ENCODE measurements around the gene EIF6.
"Not testable (repeated sequence)": the region's sequence is repeated elsewhere in the genome, so short reads cannot be mapped to it uniquely, and the experiment has no call there.

The EIF6 gene

DNA sequence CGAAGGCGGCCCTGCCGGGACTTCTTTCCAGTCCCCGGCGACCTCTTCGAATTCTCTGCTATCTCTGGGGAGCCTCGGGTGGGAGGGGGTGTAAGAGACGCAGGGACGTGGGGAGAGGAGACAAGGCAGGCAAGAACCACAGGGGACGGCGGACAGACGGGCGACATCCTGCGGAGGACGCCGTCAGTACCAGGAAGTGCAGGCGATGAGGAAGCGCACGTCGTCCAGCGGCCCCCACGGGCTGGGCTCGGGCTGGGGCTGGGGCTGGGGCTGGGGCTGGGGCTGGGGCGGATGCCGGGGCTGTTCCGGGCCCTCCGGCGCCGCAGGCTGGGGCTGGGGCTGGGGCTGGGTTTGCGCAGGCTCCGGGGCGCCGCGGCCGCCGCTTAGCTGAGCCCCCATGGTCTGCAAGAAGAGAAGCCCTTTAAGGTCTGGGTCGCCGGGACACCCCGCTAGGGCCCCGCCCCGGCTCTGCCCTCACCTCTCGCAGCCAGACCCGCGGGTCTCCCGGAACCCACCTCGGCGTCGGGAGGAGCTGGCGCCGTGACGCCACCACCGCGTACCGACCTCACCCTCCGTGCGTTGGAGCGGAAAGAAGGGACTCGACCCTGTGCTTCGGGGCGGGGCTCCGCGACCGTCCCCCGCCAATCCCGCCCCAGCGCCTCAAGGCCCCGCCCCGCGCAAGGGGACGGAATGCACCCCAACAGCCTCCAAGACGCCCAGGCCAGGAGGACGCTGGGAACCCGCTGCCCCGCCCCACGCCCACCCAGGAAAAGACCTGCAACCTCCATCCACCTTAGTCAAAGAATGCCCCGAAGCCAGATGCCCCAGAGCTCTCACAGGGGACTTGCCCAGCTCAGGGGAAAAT, 6.8 kb downstream of the EIF6 start, which contains the start of gene MMP24OS:
Gene MMP24OS, minus strand, starts transcription at position 592 of the 865 bp plus-strand sequence. Its CDS starts 193 bp downstream, at position 399.
- peak; percentile 55 for DNase-seq (ENCODE audit: low read depth)

DNA sequence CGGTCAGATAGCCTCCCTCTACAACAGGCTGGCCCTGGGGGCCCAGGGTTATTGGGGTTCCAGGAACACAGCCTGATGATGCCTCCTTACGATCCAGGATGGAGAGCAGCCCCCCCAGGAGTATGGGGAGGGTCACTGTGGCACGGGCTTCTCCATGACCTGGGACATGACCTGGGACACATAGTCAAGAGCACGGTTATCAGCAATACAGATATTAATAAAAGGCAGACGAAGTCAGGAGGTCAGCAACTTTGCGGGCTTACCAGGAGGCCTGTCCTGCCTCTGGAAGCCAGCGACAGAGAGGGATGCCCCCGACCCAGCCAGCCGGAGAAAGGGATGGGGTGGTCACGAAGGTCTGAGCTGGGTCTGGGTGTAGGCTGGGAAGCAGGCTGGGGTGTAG, 7.4 kb downstream of the EIF6 start:
- DNase-seq (ENCODE audit: low read depth) = no peak

DNA sequence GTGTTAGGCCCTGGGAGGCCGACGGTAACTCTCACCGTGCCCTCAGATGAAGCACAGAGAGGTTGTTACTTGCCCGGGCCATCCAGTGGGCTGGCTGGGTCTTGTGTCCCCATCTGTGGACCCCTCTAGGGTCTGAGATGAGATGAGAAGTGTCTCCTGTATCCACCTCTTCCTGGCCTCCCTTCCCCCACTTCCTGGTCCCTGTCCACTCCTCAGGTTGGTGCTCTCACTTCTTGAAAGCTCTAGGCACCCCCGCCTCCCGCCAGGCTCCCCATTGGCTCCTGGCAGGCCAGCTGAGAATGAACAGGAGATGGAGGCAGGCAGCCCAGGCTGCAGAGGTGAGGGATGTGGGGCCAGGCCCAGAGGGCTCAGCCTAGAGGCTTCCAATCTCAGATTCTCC, 8.2 kb downstream of the EIF6 start:
- DNase-seq (ENCODE audit: low read depth) = no peak

DNA sequence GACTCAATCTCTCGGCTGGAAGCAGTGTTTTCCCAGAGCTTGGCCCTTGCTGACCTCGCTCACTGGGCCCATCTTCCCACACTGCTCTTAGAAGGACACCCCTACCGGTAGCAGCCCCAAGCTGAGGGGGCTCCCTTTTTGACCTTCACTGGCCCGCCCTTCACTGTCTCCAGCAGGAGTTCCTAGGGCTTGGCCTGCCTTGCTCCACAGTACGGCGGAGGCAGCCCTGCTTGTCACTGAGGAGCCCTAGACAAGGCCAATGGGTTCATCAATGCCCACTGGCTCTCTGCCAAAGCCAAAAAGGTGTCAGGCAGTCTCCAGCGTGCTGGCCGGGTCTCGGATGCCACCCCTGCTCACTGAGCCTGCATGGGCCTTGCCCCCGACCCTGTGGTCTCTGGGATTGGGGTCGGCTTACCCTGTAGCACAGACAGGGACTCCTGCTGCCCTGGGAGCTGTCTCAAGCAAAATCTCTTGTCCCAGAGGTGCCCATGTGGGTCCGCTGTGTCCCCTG, 8.8 kb downstream of the EIF6 start:
- DNase-seq (ENCODE audit: low read depth) = no peak

- DNase-seq (ENCODE audit: low read depth) = no peak
Measured at GRCh38 chr20:35274172-35275092, 10.1 kb downstream of the EIF6 start.

- no peak for DNase-seq (ENCODE audit: low read depth)
Measured at GRCh38 chr20:35273449-35274171, 11.0 kb downstream of the EIF6 start.

DNA sequence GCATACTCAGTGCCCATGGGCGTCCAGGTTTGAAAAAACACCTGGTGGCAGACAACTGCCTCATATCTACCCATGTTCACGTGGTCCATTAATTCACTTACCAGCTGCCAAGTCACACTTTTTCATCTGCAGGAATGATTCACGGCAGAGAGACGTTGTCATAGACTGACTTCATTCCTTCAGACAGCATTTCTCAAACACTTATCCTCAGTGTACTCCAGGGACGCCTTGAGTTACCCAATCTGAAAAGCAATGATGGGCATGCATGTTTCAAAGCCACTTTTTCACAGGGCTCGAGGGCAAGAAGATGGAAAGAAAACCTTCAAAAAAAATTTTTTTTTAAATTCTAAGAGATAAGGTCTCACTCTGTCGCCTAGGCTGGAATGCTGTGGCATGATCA, 12.7 kb downstream of the EIF6 start:
- no peak for DNase-seq (ENCODE audit: low read depth)

DNA sequence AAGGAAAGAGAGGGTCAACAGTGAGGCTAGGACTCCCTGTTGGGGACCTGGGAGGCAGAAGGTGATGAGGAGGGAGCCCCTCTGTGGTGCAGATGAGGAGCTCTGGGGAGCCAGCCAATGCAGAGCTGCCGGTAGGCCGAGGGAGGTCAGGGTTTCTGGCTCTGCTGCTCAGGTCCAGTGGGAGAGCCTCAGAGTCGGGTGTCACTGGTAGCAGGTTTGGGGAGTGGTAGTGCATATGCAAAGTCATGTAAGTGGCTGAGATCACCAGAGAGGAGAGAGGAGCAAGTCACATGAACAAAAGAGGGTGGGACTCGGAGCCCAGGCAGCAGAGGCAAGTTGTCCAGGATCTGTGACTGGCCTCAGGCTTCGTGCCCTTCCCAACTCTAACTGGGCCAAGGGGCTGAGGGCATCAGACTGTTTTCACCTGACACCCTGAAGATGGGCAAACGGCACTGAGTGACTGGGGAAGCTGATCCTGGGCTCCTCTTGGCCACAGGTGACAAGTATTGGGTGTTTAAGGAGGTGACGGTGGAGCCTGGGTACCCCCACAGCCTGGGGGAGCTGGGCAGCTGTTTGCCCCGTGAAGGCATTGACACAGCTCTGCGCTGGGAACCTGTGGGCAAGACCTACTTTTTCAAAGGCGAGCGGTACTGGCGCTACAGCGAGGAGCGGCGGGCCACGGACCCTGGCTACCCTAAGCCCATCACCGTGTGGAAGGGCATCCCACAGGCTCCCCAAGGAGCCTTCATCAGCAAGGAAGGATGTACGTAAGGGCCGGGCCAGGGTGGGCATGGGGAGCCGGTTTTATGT, 13.3 kb downstream of the EIF6 start:
- no peak for DNase-seq (ENCODE audit: low read depth)

DNA sequence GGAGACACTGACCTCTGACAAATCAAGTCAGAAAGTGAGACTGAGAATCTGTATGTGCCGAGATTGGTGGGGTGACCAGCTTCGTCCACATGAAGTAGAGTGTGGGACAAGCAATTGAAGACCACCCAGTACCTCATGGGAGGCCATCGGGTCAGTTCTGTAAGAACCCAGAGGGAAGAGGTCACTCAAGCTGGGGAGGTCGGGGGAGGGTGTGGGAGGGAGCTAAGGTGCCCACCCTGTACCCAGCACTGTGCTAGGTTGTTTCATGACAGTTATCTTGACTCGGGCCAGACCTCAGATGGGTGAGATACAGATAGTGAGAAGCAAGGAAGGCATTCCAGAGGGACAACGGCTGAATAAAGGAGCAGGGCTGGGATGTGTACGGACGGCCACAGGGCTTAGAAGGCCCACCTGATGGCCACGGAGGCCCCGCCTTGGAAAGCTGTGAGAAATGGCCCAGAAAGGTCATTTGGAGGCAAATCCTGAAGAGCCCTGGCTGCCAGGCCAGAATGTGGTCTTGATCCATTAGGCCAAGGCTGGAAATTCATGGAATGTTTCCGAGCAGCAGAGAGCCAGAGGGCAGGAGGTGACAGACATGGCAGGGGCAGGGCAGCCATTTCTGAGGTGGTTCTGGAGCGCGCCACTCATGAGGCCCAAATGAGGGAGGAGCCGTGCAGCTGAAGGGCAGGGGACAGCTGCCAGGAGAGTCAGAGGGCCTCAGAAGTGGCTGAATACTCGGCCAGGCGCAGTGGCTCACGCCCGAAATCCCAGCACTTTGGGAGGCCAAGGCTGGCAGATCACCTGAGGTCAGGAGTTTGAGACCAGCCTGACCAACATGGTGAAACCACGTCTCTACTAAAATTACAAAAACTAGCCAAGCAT, 14.3 kb downstream of the EIF6 start:
- DNase-seq (ENCODE audit: low read depth) = no peak

DNA sequence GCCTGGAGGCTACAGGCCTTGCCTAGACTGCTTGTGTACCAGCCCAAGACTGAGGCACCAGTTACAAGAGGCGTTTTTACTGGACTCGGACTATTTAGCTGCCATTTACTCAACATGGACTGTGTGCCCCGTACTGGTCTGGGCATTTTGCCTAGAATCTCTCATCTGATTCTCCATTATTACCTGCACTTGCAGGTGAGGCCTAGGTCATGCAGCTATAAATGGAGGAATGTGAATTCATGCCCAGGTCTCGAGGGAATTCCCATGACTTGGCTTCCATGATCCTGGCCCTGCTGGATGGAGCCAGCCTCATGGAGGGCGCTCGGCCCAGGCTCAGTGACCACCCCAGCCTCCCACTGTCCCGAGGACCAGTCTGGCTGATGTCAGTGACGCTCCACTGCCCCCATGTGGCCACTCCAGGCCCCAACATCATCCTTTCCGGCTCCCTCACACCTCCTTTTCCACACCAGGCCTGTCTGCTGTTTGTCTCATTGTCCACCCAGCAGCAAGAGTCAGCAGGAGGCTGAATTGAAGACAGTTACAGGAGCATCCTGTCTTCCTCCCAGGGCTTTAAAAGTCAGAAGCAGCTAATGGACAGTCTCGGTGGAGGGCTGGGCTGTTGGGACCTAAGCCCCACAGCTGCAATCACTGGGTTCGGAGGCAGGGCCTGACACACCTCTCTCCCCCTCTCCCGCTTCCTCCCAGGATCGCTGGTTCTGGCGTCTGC, 15.4 kb downstream of the EIF6 start:
- no peak for DNase-seq (ENCODE audit: low read depth)

- no peak for DNase-seq (ENCODE audit: low read depth)
Measured at GRCh38 chr20:35267092-35267491, 17.5 kb downstream of the EIF6 start.

- DNase-seq (ENCODE audit: low read depth) = no peak
Measured at GRCh38 chr20:35264755-35265154, 19.8 kb downstream of the EIF6 start.

DNA sequence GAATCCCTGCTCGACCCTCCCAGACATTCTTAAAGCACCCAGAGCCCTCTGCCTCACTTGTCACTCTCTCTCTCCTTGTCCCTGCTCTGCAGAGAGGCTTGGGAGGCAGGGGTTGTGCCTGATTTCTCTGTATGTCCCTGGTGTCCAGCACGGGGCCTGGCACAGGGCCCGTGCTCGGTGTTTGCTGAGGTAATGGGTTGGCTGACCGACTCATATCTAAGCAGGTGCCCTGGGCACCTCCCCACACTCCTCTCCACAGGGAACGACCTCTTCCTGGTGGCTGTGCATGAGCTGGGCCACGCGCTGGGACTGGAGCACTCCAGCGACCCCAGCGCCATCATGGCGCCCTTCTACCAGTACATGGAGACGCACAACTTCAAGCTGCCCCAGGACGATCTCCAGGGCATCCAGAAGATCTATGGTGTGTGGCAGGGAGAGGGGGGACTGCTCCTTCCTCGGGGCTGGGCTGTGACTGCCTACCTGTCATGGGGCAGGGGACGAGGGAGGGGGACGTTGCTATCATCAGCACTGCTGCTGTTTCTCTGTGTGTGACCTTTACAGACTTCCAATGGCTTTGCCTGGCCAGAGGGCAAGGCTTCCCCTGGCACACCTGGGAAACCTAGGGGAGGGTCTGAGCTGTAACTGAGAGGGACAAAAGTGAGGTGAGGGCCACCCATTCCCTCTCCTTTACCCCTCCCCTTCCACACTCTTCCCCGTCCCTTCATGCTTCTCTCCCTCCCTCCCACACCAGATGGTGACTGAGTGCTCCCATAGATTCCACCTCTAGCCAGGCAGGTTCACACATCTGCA, 20.8 kb downstream of the EIF6 start:
- no peak for DNase-seq (ENCODE audit: low read depth)

- not testable (repeated sequence) for DNase-seq (ENCODE audit: low read depth)
Measured at GRCh38 chr20:35262731-35263531, 21.6 kb downstream of the EIF6 start.

DNA sequence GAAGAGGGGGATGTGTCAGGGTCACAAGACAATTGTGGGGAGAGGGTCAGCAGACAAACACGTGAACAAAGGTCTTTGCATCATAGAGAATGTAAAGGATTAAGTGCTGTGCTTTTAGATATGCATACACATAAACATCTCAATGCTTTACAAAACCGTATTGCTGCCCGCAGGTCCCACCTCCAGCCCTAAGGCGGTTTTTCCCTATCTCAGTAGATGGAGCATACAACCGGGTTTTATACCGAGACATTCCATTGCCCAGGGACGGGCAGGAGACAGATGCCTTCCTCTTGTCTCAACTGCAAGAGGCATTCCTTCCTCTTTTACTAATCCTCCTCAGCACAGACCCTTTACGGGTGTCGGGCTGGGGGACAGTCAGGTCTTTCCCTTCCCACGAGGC, 22.3 kb downstream of the EIF6 start:
- DNase-seq (ENCODE audit: low read depth) = not testable (repeated sequence)

DNA sequence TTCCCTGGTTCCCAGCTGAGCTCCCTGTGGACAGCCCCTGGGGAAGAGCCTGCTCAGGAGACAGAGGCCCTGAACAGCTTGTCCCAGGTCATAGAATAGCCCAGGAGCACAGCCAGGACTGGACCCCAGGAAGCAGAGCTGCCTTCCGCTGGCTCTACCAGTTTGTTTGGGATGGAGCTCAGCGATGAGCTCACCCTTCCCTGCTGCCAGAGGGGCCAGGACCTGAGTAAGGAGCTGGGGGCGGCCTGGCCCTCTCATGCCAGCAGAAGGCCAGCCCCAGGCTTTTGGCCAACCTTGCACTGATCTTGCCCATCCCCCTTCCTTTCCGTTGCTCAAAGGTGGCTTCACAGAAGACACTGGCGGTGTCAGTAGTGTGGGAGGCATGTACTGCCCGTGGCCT, 24.1 kb downstream of the EIF6 start:
- no peak for DNase-seq (ENCODE audit: low read depth)

GRCh38 chr20:35257175-35257909, 27.2 kb downstream of the EIF6 start:
- DNase-seq (ENCODE audit: low read depth) = no peak
